HepG2 (cell line): Measurements from ENCODE around the gene GMEB2. TPM values are rescaled to one million over a fixed set of nuclear protein-coding genes. Genes with fewer than 3 reads are reported as not detected.

ENCODE experiments used
- ATAC-seq: fragments of 200-7000 bp; cut with Tn5 transposase; 3 replicates; pipeline ENCODE4 v1.9.1; 2020; ENCODE audit warnings: mild to moderate bottlenecking, moderate library complexity
- BruUV-seq: library from RNA; stranded (reverse); fragments of 400-500 nt; replicated peaks from 2 replicates; lab custom pipeline; 2021; lab: Mats Ljungman, UMichigan
- CTCF ChIA-PET: fragments of 300-600 bp; formaldehyde crosslinking; extraction: SDS; loops from one replicate; lab custom pipeline; 2021; ENCODE audit warnings: low total read pairs, inconsistent platforms, low intra/inter-chr PET ratio; lab: Yijun Ruan, JAX
- POLR2A ChIA-PET: fragments of 350-600 bp; sonication (Branson Sonifier 250); formaldehyde crosslinking; loops from one replicate; lab custom pipeline; 2020; ENCODE audit warnings: antibody characterized with exemption, inconsistent platforms; lab: Yijun Ruan, JAX
- DNase-seq: peaks from one replicate; pipeline ENCODE4 v3.0.0-alpha.2; 2015; ENCODE audit warnings: low spot score
- FAIRE-seq: peaks from 3 replicates; lab custom pipeline; 2011; peaks lifted over from hg19 to GRCh38; lab: Jason Lieb, UNC
- H2AFZ ChIP-seq: one replicate; pipeline ENCODE4 v1.6.1; 2011; ENCODE audit warnings: low read length, inconsistent platforms
- H3K27ac ChIP-seq: fragments of 300-600 bp; 3 replicates; pipeline ENCODE4 v1.8.0; 2011; ENCODE audit warnings: mixed run types, mild to moderate bottlenecking, mixed read lengths, low read length, inconsistent platforms; ENCODE audit not compliant: insufficient read depth; ENCODE audit errors: extremely low read length
- H3K27me3 ChIP-seq, 2 experiments: fragments of 200-600 bp in 1 of 2; 2 replicates in 1 of 2; 3 replicates in 1 of 2; pipeline versions ENCODE4 v1.6.0 to v1.8.0; 2011; ENCODE audit warnings: low read length in 2 of 2, mild to moderate bottlenecking in 2 of 2, moderate library complexity in 2 of 2, inconsistent platforms in 1 of 2; ENCODE audit not compliant: insufficient read depth in 2 of 2, control insufficient read depth in 1 of 2
- H3K36me3 ChIP-seq, 2 experiments: fragments of 200-600 bp in 1 of 2; replicated peaks in 1 of 2; 2 replicates in 1 of 2; 3 replicates in 1 of 2; pipeline versions ENCODE4 v1.5.1 to v1.8.0; 2011; ENCODE audit warnings: low read length in 2 of 2, inconsistent platforms in 1 of 2; ENCODE audit not compliant: insufficient read depth in 2 of 2, control insufficient read depth in 1 of 2
- H3K4me1 ChIP-seq: 2 replicates; pipeline ENCODE4 v1.5.1; 2012; ENCODE audit warnings: low read length, inconsistent platforms; ENCODE audit not compliant: insufficient read depth
- H3K4me2 ChIP-seq: 2 replicates; pipeline ENCODE4 v1.6.0; 2011; ENCODE audit warnings: low read depth, low read length, inconsistent platforms
- H3K4me3 ChIP-seq, 3 experiments: fragments of 200-600 bp in 1 of 3; sonication (generic), shearing (Covaris generic) in 1 of 3; replicated peaks in 1 of 3; 2 replicates each; pipeline ENCODE4 v1.5.1; 2011 to 2016; ENCODE audit warnings: low read length in 3 of 3, inconsistent platforms in 2 of 3, low read depth in 2 of 3, mild to moderate bottlenecking in 2 of 3, control low read depth in 1 of 3, mixed read lengths in 1 of 3; ENCODE audit not compliant: insufficient read depth in 1 of 3
- H3K79me2 ChIP-seq: one replicate; pipeline ENCODE4 v1.6.1; 2011; ENCODE audit warnings: low read length, inconsistent platforms; ENCODE audit not compliant: insufficient read depth
- H3K9ac ChIP-seq: 2 replicates; pipeline ENCODE4 v1.6.0; 2011; ENCODE audit warnings: mild to moderate bottlenecking, low read depth, low read length, inconsistent platforms; ENCODE audit not compliant: insufficient read depth
- H3K9me3 ChIP-seq: 2 replicates; pipeline ENCODE4 v1.5.1; 2012; ENCODE audit warnings: mild to moderate bottlenecking, low read length
- H4K20me1 ChIP-seq: 2 replicates; pipeline ENCODE4 v1.6.0; 2011; ENCODE audit warnings: inconsistent platforms, mild to moderate bottlenecking, low read length, moderate library complexity; ENCODE audit not compliant: insufficient read depth
- KLF13 ChIP-seq: sonication (generic); formaldehyde crosslinking; IDR thresholded peaks from 2 replicates; pipeline ENCODE4 v1.4.0; 2020; ENCODE audit warnings: mild to moderate bottlenecking, missing genetic modification reagents
- SAP130 ChIP-seq: IDR thresholded peaks from 2 replicates; pipeline ENCODE4 v1.6.1; 2016; ENCODE audit warnings: low read depth
- SP140L ChIP-seq: sonication (generic); formaldehyde crosslinking; IDR thresholded peaks from 2 replicates; pipeline ENCODE4 v1.4.0; 2020; ENCODE audit warnings: missing genetic modification reagents, borderline replicate concordance
- TEAD3 ChIP-seq: optimal IDR thresholded peaks from 2 replicates; pipeline ENCODE3; 2016; ENCODE audit warnings: borderline replicate concordance
- THAP11 ChIP-seq: IDR thresholded peaks from 2 replicates; pipeline ENCODE4 v1.6.1; 2016; ENCODE audit warnings: missing biosample characterization, missing genetic modification reagents
- ZFP82 ChIP-seq: sonication (generic); formaldehyde crosslinking; IDR thresholded peaks from 2 replicates; pipeline ENCODE4 v1.5.1; 2020; ENCODE audit warnings: mild to moderate bottlenecking, missing genetic modification reagents, borderline replicate concordance
- ZNF280B ChIP-seq: sonication (generic); formaldehyde crosslinking; IDR thresholded peaks from 2 replicates; pipeline ENCODE4 v1.5.0; 2020; ENCODE audit warnings: missing genetic modification reagents, mild to moderate bottlenecking, borderline replicate concordance
- ZNF468 ChIP-seq: sonication (generic); formaldehyde crosslinking; IDR thresholded peaks from 2 replicates; pipeline ENCODE4 v1.8.0; 2022; ENCODE audit warnings: mild to moderate bottlenecking, moderate library complexity, missing genetic modification reagents
- ZNF546 ChIP-seq: sonication (generic); formaldehyde crosslinking; conservative IDR thresholded peaks from 2 replicates; pipeline ENCODE4 v1.8.1; 2023; ENCODE audit warnings: mild to moderate bottlenecking, missing genetic modification reagents
- ZNF549 ChIP-seq: sonication (generic); formaldehyde crosslinking; IDR thresholded peaks from 2 replicates; pipeline ENCODE4 v1.5.0; 2020; ENCODE audit warnings: missing genetic modification reagents
- ZNF564 ChIP-seq: sonication (generic); formaldehyde crosslinking; IDR thresholded peaks from 2 replicates; pipeline ENCODE4 v1.8.1; 2023; ENCODE audit warnings: mild to moderate bottlenecking, missing genetic modification reagents
- ZNF615 ChIP-seq: sonication (generic); formaldehyde crosslinking; IDR thresholded peaks from 2 replicates; pipeline ENCODE4 v1.5.0; 2020; ENCODE audit warnings: mild to moderate bottlenecking, missing genetic modification reagents, borderline replicate concordance
- ZNF776 ChIP-seq: sonication (generic); formaldehyde crosslinking; IDR thresholded peaks from 2 replicates; pipeline ENCODE4 v1.4.0; 2020; ENCODE audit warnings: mild to moderate bottlenecking, missing genetic modification reagents
- whole genome bisulfite sequencing: methylation state at CpG from one replicate; pipeline ENCODE4 v1.1.6; 2017; ENCODE audit warnings: low lambda C conversion rate; 5-methylcytosine and 5-hydroxymethylcytosine counted together
- in situ Hi-C: cut with HindIII; loops from 2 replicates; pipeline ENCODE4 v1.10.0; 2017; ENCODE audit warnings: low pct_unique_long_range_greater_than_20kb; ENCODE audit not compliant: extremely low pct_ligation_motif_present
- intact Hi-C: fragments of 100-400 bp; cut with micrococcal nuclease; formaldehyde crosslinking; loops from one replicate; pipeline ENCODE4 v1.10.0; 2022; ENCODE audit not compliant: unreplicated experiment
- polyA plus RNA-seq, 8 experiments: library from polyadenylated mRNA; depleted of rRNA in 3 of 8; stranded (reverse) in 7 of 8; unstranded in 1 of 8; fragments of >200 nt; fragmentation: Illumina TruSeq in 4 of 8; extraction: Trizol in 4 of 8; gene quantifications; 2 replicates each; pipeline versions ENCODE4 v1.2.1 to v1.2.3, GENCODE V29; 2011 to 2016; ENCODE audit warnings: low read depth in 4 of 8, missing spikeins in 1 of 8, mixed read lengths in 1 of 8; ENCODE audit not compliant: insufficient read depth in 1 of 8
- total RNA-seq, 5 experiments: library from RNA; depleted of rRNA; stranded (reverse); fragments of >200 nt; fragmentation: Illumina TruSeq; extraction: Trizol; gene quantifications; 2 replicates each; pipeline ENCODE4 v1.2.3, GENCODE V29; 2016; ENCODE audit warnings: low read depth in 1 of 5
- TF ChIP-seq, protein P1 (sequence below): sonication (generic); formaldehyde crosslinking; IDR thresholded peaks from 2 replicates; pipeline ENCODE4 v1.8.1; 2023; ENCODE audit warnings: mild to moderate bottlenecking, missing genetic modification reagents

GMEB2 gene
- total and polyA plus RNA-seq, 2 of the 13 experiments (the other 11 are each of a cell fraction or from before 2014, with no cell fraction given) = 10.6 to 12.4 TPM

DNA sequence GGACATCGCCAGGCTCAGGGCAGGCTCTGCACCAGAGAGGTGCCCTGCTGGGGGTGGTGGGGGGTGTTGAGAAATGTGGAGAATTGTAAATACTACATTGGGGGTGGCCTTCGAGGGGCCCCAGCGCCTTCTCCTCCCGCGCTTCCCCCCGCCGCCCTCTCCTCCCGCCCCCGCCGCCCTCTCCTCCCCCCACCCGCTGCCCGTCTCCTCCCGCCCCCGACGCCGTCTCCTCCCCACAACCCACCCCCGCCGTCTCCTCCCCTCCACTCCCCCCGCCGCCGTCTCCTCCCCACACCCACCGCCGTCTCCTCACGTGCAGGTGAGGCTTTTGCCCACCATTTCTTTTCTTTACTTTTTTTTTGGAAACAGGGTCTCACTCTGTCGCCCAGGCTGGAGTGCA, 77.9 kb downstream of the GMEB2 start:
- POLR2A ChIA-PET = no interaction called here
- in situ Hi-C loops = no loop called here
- no TSS peak for BruUV-seq

GRCh38 chr20:63548542-63548941, 78.4 kb downstream of the GMEB2 start:
- H3K4me1 ChIP-seq = peaks cover 26% of the 10 kb centered on the region
- H3K9me3 ChIP-seq = no peaks in the 10 kb centered on the region
- POLR2A ChIA-PET = no interaction called here
- H3K4me3 ChIP-seq = no peak overlapping the region
- no TSS peak for BruUV-seq
- H4K20me1 ChIP-seq = no peaks in the 10 kb centered on the region; the same call in 1 of the 2 replicates
- no peaks in the 10 kb centered on the region for H3K79me2 ChIP-seq
- no peaks in the 10 kb centered on the region for H3K36me3 ChIP-seq
- FAIRE-seq (no peak), DNase-seq (no peak), ATAC-seq (no peak)
- CTCF ChIA-PET = no interaction called here
- TF ChIP-seq TEAD3 (CRISPR knock-in tag) (no peak), ZNF615 (CRISPR knock-in tag) (no peak), ZNF776 (CRISPR knock-in tag) (no peak), ZNF468 (CRISPR knock-in tag) (no peak), ZNF549 (CRISPR knock-in tag) (no peak), SAP130 (CRISPR knock-in tag) (no peak), ZNF280B (CRISPR knock-in tag) (peak; percentile 62; the same call in 1 of the 2 replicates)
- H3K27me3 ChIP-seq = peaks cover 28 to 62% of the 10 kb centered on the region in 2 experiments
- H3K27ac ChIP-seq = no peak overlapping the region
- intact Hi-C loops (no loop called here), in situ Hi-C loops (no loop called here)
- no peak overlapping the region for H3K4me2 ChIP-seq
- no peak overlapping the region for H3K9ac ChIP-seq
- no peak overlapping the region for H2AFZ ChIP-seq
- 35% methylated on average over 11 of the region's 11 CpGs for WGBS

More for the DNA sequence above, 77.9 kb downstream of the GMEB2 start:
- Histone ChIP-seq H3K4me1 (peaks cover 22% of the 10 kb centered on the region), H4K20me1 (no peaks in the 10 kb centered on the region; the same call in 1 of the 2 replicates), H3K27me3 (peaks cover 27 to 57% of the 10 kb centered on the region in 2 experiments), H3K9ac (no peak overlapping the region), H3K4me2 (no peak overlapping the region), H3K36me3 (no peaks in the 10 kb centered on the region), H3K79me2 (no peaks in the 10 kb centered on the region), H2AFZ (no peak overlapping the region), H3K27ac (no peak overlapping the region), H3K9me3 (no peaks in the 10 kb centered on the region)
- DNase-seq = no peak
- no peak for ATAC-seq
- CTCF ChIA-PET = no interaction called here
- WGBS = 45% methylated on average over 25 of the region's 25 CpGs
- TF ChIP-seq, protein P1, sequence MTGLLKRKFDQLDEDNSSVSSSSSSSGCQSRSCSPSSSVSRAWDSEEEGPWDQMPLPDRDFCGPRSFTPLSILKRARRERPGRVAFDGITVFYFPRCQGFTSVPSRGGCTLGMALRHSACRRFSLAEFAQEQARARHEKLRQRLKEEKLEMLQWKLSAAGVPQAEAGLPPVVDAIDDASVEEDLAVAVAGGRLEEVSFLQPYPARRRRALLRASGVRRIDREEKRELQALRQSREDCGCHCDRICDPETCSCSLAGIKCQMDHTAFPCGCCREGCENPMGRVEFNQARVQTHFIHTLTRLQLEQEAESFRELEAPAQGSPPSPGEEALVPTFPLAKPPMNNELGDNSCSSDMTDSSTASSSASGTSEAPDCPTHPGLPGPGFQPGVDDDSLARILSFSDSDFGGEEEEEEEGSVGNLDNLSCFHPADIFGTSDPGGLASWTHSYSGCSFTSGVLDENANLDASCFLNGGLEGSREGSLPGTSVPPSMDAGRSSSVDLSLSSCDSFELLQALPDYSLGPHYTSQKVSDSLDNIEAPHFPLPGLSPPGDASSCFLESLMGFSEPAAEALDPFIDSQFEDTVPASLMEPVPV = no peak
- TF ChIP-seq SAP130 (CRISPR knock-in tag) (no peak), ZFP82 (CRISPR knock-in tag) (no peak), ZNF546 (CRISPR knock-in tag) (no peak), SP140L (CRISPR knock-in tag) (no peak), THAP11 (CRISPR knock-in tag) (no peak), ZNF564 (CRISPR knock-in tag) (no peak), KLF13 (CRISPR knock-in tag) (no peak)
- TF ChIP-seq, all 625 proteins: peak for 0
- no peak overlapping the region for H3K4me3 ChIP-seq
- FAIRE-seq = no peak
- intact Hi-C loops = no loop called here
